ENCODE measurements around the gene ALDH4A1. TPM values are rescaled to one million over a fixed set of nuclear protein-coding genes. Genes with fewer than 3 reads are reported as not detected.

The ALDH4A1 gene
- polyA plus RNA-seq, 1 experiment: 36.6 TPM

GRCh38 chr1:18949686-18950400 is 47.5 kb upstream of the ALDH4A1 start:
- no peak for DNase-seq (ENCODE audit: low read depth)
- POLR2A ChIA-PET: no interaction called here
- CTCF ChIA-PET: interaction anchor here (1.0 to 7.1 kb wide), 5 partner anchors 14 to 41 kb away, joined by 3 to 57 read pairs (median 3); no protein-coding TSS in a partner anchor

GRCh38 chr1:18948913-18949685 is 46.7 kb upstream of the ALDH4A1 start:
- 0 out of 2 replicates have a peak, but pooled peaks cover 1% of the 10 kb centered on the region for H3K36me3 ChIP-seq (ENCODE audit: control insufficient read depth, insufficient read depth, low read length)
- ChIA-PET CTCF (interaction anchor here (1.0 to 7.1 kb wide), 2 partner anchors 36 to 40 kb away, joined by 3 to 57 read pairs; no protein-coding TSS in a partner anchor), POLR2A (interaction anchor here (0.7 kb wide), 1 partner anchor 9 kb away, joined by 4 read pairs; no protein-coding TSS in a partner anchor)
- DNase-seq (ENCODE audit: low read depth): no peak
- peak; percentile 23; the same call in 1 of the 2 replicates for TF ChIP-seq CTCF (IDR thresholded peaks at IDR 0.05; ENCODE audit: insufficient read depth, low read depth, low read length)
- peak overlapping the region; percentile 33; the same call in 1 of the 2 replicates for H3K4me3 ChIP-seq (ENCODE audit: low read depth, low read length)
- no peaks in the 10 kb centered on the region for H3K27me3 ChIP-seq (ENCODE audit: control insufficient read depth, insufficient read depth, low read length)

More at GRCh38 chr1:18949686-18950400, 47.5 kb upstream of the ALDH4A1 start:
- 0 out of 2 replicates have a peak, but pooled peaks cover 1% of the 10 kb centered on the region for H3K36me3 ChIP-seq (ENCODE audit: control insufficient read depth, insufficient read depth, low read length)
- TF ChIP-seq CTCF (IDR thresholded peaks at IDR 0.05; ENCODE audit: insufficient read depth, low read depth, low read length): 0 out of 2 replicates have a peak, but pooled peaks have one; percentile 16
- H3K4me3 ChIP-seq (ENCODE audit: low read depth, low read length): peak overlapping the region; percentile 33
- H3K27me3 ChIP-seq (ENCODE audit: control insufficient read depth, insufficient read depth, low read length): no peaks in the 10 kb centered on the region

GRCh38 chr1:18948048-18948912 is 45.9 kb upstream of the ALDH4A1 start:
- Histone ChIP-seq H3K27me3 (ENCODE audit: control insufficient read depth, insufficient read depth, low read length) (no peaks in the 10 kb centered on the region), H3K4me3 (ENCODE audit: low read depth, low read length) (no peak overlapping the region), H3K36me3 (ENCODE audit: control insufficient read depth, insufficient read depth, low read length) (peaks cover 5% of the 10 kb centered on the region; the same call in 1 of the 2 replicates)
- DNase-seq (ENCODE audit: low read depth): no peak
- TF ChIP-seq CTCF (IDR thresholded peaks at IDR 0.05; ENCODE audit: insufficient read depth, low read depth, low read length): no peak
- ChIA-PET CTCF (interaction anchor here (7.1 kb wide), 1 partner anchor 35 kb away, joined by 57 read pairs; no protein-coding TSS in a partner anchor), POLR2A (interaction anchor here (0.7 kb wide), 1 partner anchor 8 kb away, joined by 4 read pairs; no protein-coding TSS in a partner anchor)

GRCh38 chr1:18947570-18947969 is 45.2 kb upstream of the ALDH4A1 start:
- TF ChIP-seq CTCF (IDR thresholded peaks at IDR 0.05; ENCODE audit: insufficient read depth, low read depth, low read length): no peak
- ChIA-PET CTCF (interaction anchor here (1.3 to 4.4 kb wide), 3 partner anchors 15 to 41 kb away, joined by 3 to 26 read pairs (median 4); no protein-coding TSS in a partner anchor), POLR2A (no interaction called here)
- no peak for DNase-seq (ENCODE audit: low read depth)
- peaks cover 3% of the 10 kb centered on the region; the same call in 1 of the 2 replicates for H3K36me3 ChIP-seq (ENCODE audit: control insufficient read depth, insufficient read depth, low read length)
- H3K27me3 ChIP-seq (ENCODE audit: control insufficient read depth, insufficient read depth, low read length): no peaks in the 10 kb centered on the region
- no peak overlapping the region for H3K4me3 ChIP-seq (ENCODE audit: low read depth, low read length)

Measured in BJ (cell line).